GM21723 (cell line): ENCODE results near the gene ATAT1.

Experiments used
- ATAC-seq: cut with Tn5 transposase; IDR thresholded peaks from one replicate; pipeline ENCODE4 v1.9.1; 2021; ENCODE audit warnings: mild to moderate bottlenecking, moderate library complexity; ENCODE audit not compliant: unreplicated experiment

Gene ATAT1

GRCh38 chr6:30612687-30613248 is 13.9 kb upstream of the ATAT1 start:
- ATAC-seq = no peak

DNA sequence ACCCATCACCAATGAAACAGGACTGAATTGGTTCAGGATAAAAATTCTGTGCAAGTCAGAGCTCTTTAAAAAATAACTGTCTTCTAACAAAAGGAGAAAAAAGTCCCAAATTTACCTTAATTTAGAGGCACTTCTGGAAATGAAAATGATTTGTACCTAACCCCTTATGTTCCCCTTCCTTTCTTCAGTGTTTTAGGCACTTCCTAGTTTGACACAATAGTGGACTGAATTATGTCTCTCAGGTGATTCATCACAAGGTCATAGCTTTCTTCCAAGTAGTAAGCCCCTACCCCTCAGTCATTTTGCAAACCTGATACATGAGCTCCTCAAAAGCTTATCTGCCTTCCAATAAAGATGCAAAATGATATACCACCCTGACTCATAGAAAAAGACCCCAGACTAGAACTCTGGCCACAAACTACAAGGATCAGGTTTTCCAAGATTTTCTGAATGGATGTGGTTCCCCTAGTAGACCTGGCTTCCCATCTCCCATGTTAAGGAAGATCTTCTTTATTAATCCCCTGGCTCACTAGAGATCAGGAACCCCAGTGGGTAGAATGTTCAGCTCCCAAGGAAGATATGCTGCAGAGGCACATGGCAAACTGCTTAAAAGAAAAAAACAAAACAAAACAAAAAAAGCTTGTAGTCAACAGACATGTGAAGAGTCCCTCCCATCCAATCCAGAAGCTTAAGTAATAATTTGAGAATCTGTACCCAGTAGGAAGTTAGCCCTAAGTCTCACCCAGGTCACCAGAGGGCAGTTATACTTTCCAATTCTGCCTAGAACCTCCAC is 13.2 kb upstream of the ATAT1 start:
- ATAC-seq = no peak

GRCh38 chr6:30614044-30614842 is 12.4 kb upstream of the ATAT1 start:
- ATAC-seq = no peak

DNA sequence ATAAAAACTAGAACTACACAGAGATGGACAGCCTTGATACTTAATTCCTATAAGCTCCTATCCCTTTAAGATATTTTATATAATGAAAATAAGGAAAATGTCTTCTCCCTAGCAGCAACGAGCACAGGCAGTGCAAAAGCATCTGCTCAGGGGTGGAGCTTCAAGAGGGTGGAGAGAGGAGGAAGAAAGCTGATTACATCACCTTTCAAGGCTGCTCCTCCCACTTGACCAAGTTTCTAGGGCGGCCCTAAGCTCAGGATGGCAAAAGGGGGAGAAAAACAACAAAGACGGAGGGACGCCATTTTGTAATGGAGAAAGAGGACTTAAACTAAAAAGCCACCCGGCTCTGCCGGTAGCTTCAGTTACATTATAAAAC is 11.8 kb upstream of the ATAT1 start:
- ATAC-seq = peak; percentile 45

- ATAC-seq = no peak
These were observed 11.3 kb upstream of the ATAT1 start for GRCh38 chr6:30615219-30615957.

GRCh38 chr6:30615958-30616810 is 10.5 kb upstream of the ATAT1 start:
- ATAC-seq = no peak

GRCh38 chr6:30616811-30617564 is 9.7 kb upstream of the ATAT1 start, which contains the start of gene PPP1R10:
PPP1R10 (minus strand) TSS chr6:30617243; CDS start chr6:30609944, 7,299 bp downstream.
- peak; percentile 75 for ATAC-seq

- peak; percentile 76 for ATAC-seq
These were observed 9.0 kb upstream of the ATAT1 start, which contains the start of gene MRPS18B for GRCh38 chr6:30617565-30618269. MRPS18B (plus strand) TSS chr6:30617840; CDS start chr6:30617866, 26 bp downstream.

GRCh38 chr6:30618270-30618797 is 8.3 kb upstream of the ATAT1 start:
- ATAC-seq = no peak

- ATAC-seq = no peak
These were observed 7.1 kb upstream of the ATAT1 start for GRCh38 chr6:30619561-30619960.

GRCh38 chr6:30625511-30625910 is 1.2 kb upstream of the ATAT1 start:
- no peak for ATAC-seq

DNA sequence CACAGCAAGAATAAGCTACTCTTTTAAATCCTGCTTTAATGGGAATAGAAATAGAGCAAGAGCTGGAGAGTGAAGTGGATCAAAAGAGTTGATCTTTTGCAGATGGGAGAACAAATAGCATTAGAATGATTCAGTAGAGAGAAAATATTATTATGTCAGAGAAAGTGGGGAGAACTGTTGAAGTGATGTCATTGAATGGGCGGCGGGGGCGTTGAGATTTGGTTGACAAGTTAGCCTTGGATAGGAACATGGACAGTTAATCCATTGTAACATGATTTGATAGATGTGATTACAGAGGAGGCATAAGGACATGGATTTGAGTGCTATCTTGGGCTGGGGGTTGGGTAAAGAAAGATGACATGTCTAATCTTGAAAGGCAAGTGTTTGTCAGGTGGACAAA is 9.2 kb downstream of the ATAT1 start:
- no peak for ATAC-seq

DNA sequence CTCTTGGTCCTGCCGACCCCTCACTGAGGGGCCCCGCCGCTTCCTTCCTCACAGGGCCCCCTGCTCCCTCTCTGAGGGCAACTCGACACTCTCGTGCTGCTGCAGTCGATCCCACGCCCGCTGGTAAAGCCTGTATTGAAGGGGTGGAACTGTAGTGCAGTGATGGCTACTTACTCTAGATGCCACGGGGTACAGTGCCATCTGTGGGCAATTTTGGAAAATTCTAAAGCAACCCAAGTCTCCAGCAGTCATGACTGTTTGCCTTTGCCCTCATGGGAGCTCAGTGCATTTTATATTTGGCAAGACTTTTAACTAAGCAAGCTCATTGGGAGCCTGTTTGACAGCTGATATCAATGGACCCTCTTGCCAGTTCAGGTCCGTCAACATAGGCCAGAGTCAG is 13.8 kb downstream of the ATAT1 start:
- ATAC-seq = no peak

- no peak for ATAC-seq
These were observed 14.4 kb downstream of the ATAT1 start for GRCh38 chr6:30641048-30641447.

GRCh38 chr6:30643656-30644055 is 17.0 kb downstream of the ATAT1 start:
- ATAC-seq = no peak

GRCh38 chr6:30644769-30645168 is 18.1 kb downstream of the ATAT1 start:
- ATAC-seq = no peak

DNA sequence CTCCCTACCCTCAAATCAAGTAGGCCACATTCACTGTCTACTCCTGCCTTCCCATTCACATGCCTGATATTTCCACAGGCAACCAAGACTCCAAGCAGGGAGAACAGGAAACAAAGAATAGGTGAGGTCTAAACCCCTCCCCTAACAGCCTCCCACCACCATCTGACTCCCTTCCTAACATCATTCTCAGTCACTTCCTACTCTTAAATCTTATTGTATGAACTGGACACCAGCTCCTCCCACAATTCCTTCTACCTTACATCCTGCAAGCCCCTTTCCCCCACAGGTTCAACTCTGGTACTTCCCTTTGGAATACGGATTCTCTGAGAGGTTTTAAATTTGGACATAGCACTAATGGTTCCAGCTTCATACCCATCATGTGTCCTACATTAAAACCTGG is 19.3 kb downstream of the ATAT1 start:
- no peak for ATAC-seq

- ATAC-seq = peak; percentile 47
These were observed 20.0 kb downstream of the ATAT1 start, which contains the start of gene C6orf136 for GRCh38 chr6:30646450-30647241. C6orf136 (plus strand) TSS chr6:30647133; CDS start chr6:30647232, 99 bp downstream.
